Ovary (tissue), 3 donors: ENCODE data around the gene RPL10.

Experiments used
- CTCF ChIP-seq, 3 donors: fragments of 450-650 bp in 2 of 3; fragments of 200-600 bp in 1 of 3; IDR thresholded peaks; one replicate each; pipeline versions ENCODE4 v1.5.1 to v1.8.0; 2016 to 2022; ENCODE audit warnings: antibody characterized with exemption in 3 of 3, mild to moderate bottlenecking in 1 of 3
- POLR2A ChIP-seq: fragments of 450-650 bp; IDR thresholded peaks from one replicate; pipeline ENCODE4 v1.6.1; 2017; ENCODE audit warnings: antibody characterized with exemption, mild to moderate bottlenecking, moderate library complexity
- donor health status: DM: no; HTN: no; CAD: no.

GRCh38 chrX:154352012-154352401 lies 46.2 kb upstream of the RPL10 start:
- no peak for TF ChIP-seq POLR2A
- no peak for TF ChIP-seq CTCF (IDR thresholded peaks at IDR 0.05)
